IPS DF 6.9 (cell line): ENCODE data around the gene IFIT1.

ENCODE experiments used
- DNase-seq: peaks from one replicate; pipeline ENCODE4 v3.0.0-alpha.2; 2013; ENCODE audit warnings: low read depth, low spot score
- H3K27ac ChIP-seq: one replicate; pipeline ENCODE4 v1.5.1; 2013; ENCODE audit warnings: low read length, control low read depth
- H3K27me3 ChIP-seq: 2 replicates; pipeline ENCODE4 v1.6.1; 2013; ENCODE audit warnings: mild to moderate bottlenecking, low read length; ENCODE audit not compliant: control insufficient read depth, insufficient read depth
- H3K36me3 ChIP-seq: 2 replicates; pipeline ENCODE4 v1.6.1; 2013; ENCODE audit warnings: low read length; ENCODE audit not compliant: control insufficient read depth, insufficient read depth
- H3K4me1 ChIP-seq: 2 replicates; pipeline ENCODE4 v1.6.1; 2013; ENCODE audit warnings: low read length; ENCODE audit not compliant: control insufficient read depth, insufficient read depth
- H3K4me3 ChIP-seq: 2 replicates; pipeline ENCODE4 v1.5.1; 2013; ENCODE audit warnings: mild to moderate bottlenecking, low read length
- H3K9me3 ChIP-seq: 2 replicates; pipeline ENCODE4 v1.6.1; 2013; ENCODE audit warnings: low read length, inconsistent platforms; ENCODE audit not compliant: control insufficient read depth, insufficient read depth
- WGBS: extraction: QIAGEN DNeasy Blood & Tissue Kit; methylation state at CpG from one replicate; pipeline ENCODE4 v1.1.7; 2013; ENCODE audit warnings: mixed read lengths, missing lambda C conversion rate; ENCODE audit not compliant: insufficient read length, insufficient coverage; 5-methylcytosine and 5-hydroxymethylcytosine counted together

The IFIT1 gene

DNA sequence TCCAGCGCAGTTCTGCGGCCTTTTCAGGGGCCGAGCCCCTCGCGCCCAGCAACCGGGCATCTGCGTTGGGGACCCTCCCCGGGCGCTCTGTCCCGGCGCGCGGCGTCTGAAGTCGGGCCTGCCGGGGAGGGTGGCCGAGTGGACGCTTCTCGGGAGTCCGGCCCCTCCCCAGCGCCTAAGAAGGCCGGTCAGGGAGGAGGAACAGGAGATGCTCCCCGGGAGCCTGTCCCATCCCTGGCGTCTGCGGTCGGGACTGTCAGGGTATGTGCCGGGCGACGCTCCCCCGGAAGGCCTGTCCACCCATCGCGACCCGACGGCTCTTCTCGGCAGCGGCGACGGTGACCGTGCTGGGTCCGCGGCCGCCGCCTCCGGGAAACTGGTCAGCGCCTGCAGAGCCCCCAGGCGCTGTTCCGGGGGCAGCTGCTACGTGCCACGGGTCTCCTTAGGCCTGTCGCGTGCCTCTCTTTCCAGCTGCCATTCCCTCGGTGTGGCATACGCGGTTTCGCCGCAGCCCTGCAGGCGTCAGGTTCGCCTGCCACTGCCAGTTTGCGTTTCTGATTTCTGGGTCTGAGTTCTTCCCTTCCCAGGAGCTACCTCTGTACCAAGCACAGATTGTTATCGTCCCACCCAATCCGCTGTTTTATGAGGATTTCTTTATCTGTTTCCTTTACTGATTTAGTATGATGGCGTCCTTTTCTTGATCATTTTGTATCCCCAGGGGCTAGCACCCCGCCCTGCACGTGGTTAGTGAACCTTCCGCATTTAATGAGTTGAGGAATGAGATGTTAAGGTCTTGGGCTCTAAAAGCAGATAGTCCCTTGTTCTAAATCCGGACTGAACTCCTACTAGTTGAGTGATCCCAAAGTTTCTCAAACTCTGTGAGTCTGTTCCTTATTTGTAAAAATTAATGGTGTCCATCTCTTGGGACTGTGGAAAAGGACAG, 22.7 kb downstream of the IFIT1 start:
- no peaks in the 10 kb centered on the region for H3K9me3 ChIP-seq
- no CpG with 5 or more reads among the region's 66 CpGs for WGBS
- DNase-seq, result no peak
- no peaks in the 10 kb centered on the region for H3K36me3 ChIP-seq
- H3K4me3 ChIP-seq, result peak overlapping the region; percentile 37; the same call in 1 of the 2 replicates
- H3K4me1 ChIP-seq, result no peaks in the 10 kb centered on the region
- H3K27ac ChIP-seq, result no peak overlapping the region
- peaks cover 5% of the 10 kb centered on the region; the same call in 1 of the 2 replicates for H3K27me3 ChIP-seq

DNA sequence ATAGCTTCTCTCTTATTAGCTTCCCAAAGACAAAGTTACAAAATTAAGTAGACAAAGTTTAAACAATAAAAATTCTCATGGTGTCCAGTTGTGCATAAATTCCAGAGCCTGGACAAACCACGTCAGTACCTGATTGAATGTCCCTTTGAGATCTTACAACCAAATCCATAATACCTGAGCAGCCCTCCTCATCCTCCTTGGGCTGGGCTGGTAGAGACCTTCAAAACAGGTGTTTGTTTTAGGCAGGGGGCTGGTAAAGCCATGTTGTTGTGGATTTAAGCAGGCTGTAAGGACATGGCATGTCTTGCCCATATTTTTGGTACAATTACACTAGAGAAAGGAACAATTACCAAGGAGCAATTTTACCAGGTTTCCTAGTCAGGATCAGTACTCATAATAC, 24.0 kb downstream of the IFIT1 start:
- no peak for DNase-seq
- H3K27ac ChIP-seq, result no peak overlapping the region
- WGBS, result no CpG with 5 or more reads among the region's 1 CpG
- H3K27me3 ChIP-seq, result peaks cover 5% of the 10 kb centered on the region; the same call in 1 of the 2 replicates
- H3K36me3 ChIP-seq, result no peaks in the 10 kb centered on the region
- no peak overlapping the region for H3K4me3 ChIP-seq
- no peaks in the 10 kb centered on the region for H3K9me3 ChIP-seq
- no peaks in the 10 kb centered on the region for H3K4me1 ChIP-seq

DNA sequence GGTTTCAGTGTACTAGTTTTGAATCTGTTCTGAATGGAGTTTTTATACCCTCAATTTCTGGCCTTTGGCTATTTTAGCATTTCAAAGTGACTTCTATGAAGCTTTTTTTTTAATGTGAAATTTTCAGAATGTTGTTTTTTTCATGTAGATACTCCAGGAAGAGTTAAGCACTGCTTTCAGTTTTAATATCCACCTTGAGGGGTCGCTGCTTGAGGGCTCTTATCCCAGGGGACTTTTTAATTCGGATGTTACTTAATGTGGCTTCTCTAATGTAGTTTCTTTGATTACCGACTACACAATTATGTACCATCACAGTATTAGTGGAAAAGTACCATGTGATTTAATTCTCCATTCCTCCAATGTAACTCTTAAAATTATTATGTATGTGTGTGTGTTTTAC, 27.1 kb downstream of the IFIT1 start:
- Histone ChIP-seq H3K4me1 (no peaks in the 10 kb centered on the region), H3K27ac (no peak overlapping the region), H3K9me3 (no peaks in the 10 kb centered on the region), H3K4me3 (no peak overlapping the region), H3K27me3 (peaks cover 5% of the 10 kb centered on the region; the same call in 1 of the 2 replicates), H3K36me3 (no peaks in the 10 kb centered on the region)
- DNase-seq, result no peak
- no CpG with 5 or more reads among the region's 3 CpGs for WGBS

DNA sequence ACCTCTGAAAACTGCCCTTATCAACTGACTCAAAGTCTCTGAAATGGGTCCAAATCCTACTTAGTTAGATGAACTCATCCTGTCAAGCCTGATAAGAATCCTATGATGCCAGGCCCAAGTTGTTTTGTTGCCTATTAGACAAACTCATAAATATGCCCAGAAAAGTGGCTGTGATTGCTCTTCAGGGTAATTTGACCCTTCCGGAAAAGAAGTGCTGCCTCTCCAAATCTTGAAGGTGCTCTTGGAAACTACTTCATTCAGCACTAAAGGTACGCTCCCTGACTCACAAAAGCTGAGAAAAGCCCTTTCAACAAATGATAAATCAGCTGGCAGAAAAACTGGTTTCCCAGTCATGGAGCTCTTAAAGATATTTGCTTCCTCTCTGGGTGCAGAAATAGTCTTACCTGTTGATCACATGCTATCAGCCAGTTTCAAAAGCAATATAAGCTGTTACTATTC, 28.6 kb downstream of the IFIT1 start:
- no peaks in the 10 kb centered on the region; the same call in 1 of the 2 replicates for H3K4me1 ChIP-seq
- no peak for DNase-seq
- H3K36me3 ChIP-seq, result no peaks in the 10 kb centered on the region
- H3K4me3 ChIP-seq, result no peak overlapping the region
- H3K27me3 ChIP-seq, result no peaks in the 10 kb centered on the region; the same call in 1 of the 2 replicates
- H3K9me3 ChIP-seq, result no peaks in the 10 kb centered on the region
- no peak overlapping the region for H3K27ac ChIP-seq
- no CpG with 5 or more reads among the region's 2 CpGs for WGBS

- DNase-seq, result no peak
- H3K4me3 ChIP-seq, result no peak overlapping the region
- H3K9me3 ChIP-seq, result no peaks in the 10 kb centered on the region
- peaks cover 2% of the 10 kb centered on the region; the same call in 1 of the 2 replicates for H3K4me1 ChIP-seq
- H3K27me3 ChIP-seq, result no peaks in the 10 kb centered on the region
- WGBS, result 100% methylated on average over 1 of the region's 5 CpGs
- no peak overlapping the region for H3K27ac ChIP-seq
- H3K36me3 ChIP-seq, result no peaks in the 10 kb centered on the region
These were observed 32.6 kb downstream of the IFIT1 start for GRCh38 chr10:89425000-89425399.

DNA sequence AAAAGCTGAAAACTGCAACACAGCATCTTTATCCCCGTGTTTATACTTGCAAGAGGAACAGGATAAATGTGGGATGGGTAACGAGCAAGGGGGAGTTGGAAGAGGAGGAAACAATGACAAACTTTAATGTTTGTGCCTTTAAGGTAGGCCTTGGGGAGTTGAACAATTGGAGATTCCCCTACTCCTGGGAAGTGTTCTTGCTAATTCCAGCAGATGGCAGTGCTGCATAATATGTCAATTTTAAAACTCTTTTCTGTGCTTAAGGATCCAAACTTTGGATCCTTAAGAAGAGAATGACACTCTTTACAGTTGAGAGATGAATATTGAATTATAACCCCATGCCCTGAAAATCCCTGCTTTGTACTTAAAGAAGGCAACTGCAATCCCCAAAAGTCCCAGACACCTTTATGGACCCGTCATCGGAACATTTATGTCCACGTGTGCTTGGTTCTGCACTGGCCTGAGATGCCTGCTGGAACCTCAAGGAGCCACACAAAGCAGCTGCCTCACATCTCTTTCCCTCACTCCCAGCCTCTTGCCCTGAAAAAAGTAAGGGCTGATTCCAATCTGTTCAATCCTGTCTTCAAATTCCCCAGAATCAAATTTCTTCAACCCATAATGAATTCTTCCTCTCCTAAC, 33.9 kb downstream of the IFIT1 start:
- H3K36me3 ChIP-seq, result no peaks in the 10 kb centered on the region
- H3K4me3 ChIP-seq, result no peak overlapping the region
- DNase-seq, result peak; percentile 43
- H3K27me3 ChIP-seq, result no peaks in the 10 kb centered on the region
- H3K9me3 ChIP-seq, result no peaks in the 10 kb centered on the region
- WGBS, result no CpG with 5 or more reads among the region's 5 CpGs
- peaks cover 2% of the 10 kb centered on the region; the same call in 1 of the 2 replicates for H3K4me1 ChIP-seq
- no peak overlapping the region for H3K27ac ChIP-seq

GRCh38 chr10:89427629-89428028, 35.2 kb downstream of the IFIT1 start:
- no peak overlapping the region for H3K4me3 ChIP-seq
- H3K27me3 ChIP-seq, result no peaks in the 10 kb centered on the region
- no peaks in the 10 kb centered on the region for H3K36me3 ChIP-seq
- 100% methylated on average over 2 of the region's 4 CpGs for WGBS
- H3K4me1 ChIP-seq, result peaks cover 2% of the 10 kb centered on the region; the same call in 1 of the 2 replicates
- H3K27ac ChIP-seq, result no peak overlapping the region
- DNase-seq, result no peak
- no peaks in the 10 kb centered on the region for H3K9me3 ChIP-seq

DNA sequence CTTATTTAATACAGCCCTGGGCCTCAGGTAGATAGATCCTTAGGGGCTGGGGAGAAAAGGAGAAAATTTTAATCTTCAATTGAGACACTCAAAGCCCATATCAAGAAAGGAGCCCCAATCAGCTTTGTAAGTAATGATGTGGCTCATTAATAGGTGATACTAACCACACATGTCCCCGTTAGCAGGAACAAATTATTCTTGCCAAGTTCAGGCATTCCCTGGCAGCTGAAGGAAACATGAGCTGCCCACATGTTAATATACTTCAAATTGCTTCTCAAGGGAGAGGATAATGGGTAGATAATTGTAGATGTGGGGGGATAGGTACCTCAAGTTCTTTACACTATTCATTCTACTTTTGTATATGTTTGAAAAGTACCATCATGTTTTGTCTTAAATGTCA, 36.5 kb downstream of the IFIT1 start:
- Histone ChIP-seq H3K4me3 (no peak overlapping the region), H3K27ac (no peak overlapping the region), H3K9me3 (no peaks in the 10 kb centered on the region), H3K36me3 (no peaks in the 10 kb centered on the region), H3K4me1 (peaks cover 2% of the 10 kb centered on the region; the same call in 1 of the 2 replicates), H3K27me3 (no peaks in the 10 kb centered on the region)
- no CpG with 5 or more reads among the region's 1 CpG for WGBS
- no peak for DNase-seq

- no peaks in the 10 kb centered on the region for H3K27me3 ChIP-seq
- no CpG with 5 or more reads among the region's 3 CpGs for WGBS
- H3K4me1 ChIP-seq, result 0 out of 2 replicates have a peak, but pooled peaks cover 2% of the 10 kb centered on the region
- H3K27ac ChIP-seq, result no peak overlapping the region
- no peaks in the 10 kb centered on the region for H3K9me3 ChIP-seq
- no peaks in the 10 kb centered on the region for H3K36me3 ChIP-seq
- H3K4me3 ChIP-seq, result no peak overlapping the region
- DNase-seq, result no peak
These were observed 39.6 kb downstream of the IFIT1 start for GRCh38 chr10:89431977-89432376.

- H3K27me3 ChIP-seq, result no peaks in the 10 kb centered on the region
- no peak overlapping the region for H3K27ac ChIP-seq
- WGBS, result no CpG with 5 or more reads among the region's 4 CpGs
- no peaks in the 10 kb centered on the region for H3K36me3 ChIP-seq
- H3K4me3 ChIP-seq, result no peak overlapping the region
- H3K4me1 ChIP-seq, result no peaks in the 10 kb centered on the region
- DNase-seq, result no peak
- H3K9me3 ChIP-seq, result no peaks in the 10 kb centered on the region
These were observed 46.1 kb downstream of the IFIT1 start for GRCh38 chr10:89438525-89438924.
